ENCODE data around the gene FUS. TPM values are rescaled to one million over a fixed set of nuclear protein-coding genes. Genes with fewer than 3 reads are reported as not detected.
A peak's percentile ranks its signal among the peaks of the same experiment; 100 is the strongest.

The FUS gene
- total RNA-seq, 1 experiment from 2014 or later: 770 TPM

DNA sequence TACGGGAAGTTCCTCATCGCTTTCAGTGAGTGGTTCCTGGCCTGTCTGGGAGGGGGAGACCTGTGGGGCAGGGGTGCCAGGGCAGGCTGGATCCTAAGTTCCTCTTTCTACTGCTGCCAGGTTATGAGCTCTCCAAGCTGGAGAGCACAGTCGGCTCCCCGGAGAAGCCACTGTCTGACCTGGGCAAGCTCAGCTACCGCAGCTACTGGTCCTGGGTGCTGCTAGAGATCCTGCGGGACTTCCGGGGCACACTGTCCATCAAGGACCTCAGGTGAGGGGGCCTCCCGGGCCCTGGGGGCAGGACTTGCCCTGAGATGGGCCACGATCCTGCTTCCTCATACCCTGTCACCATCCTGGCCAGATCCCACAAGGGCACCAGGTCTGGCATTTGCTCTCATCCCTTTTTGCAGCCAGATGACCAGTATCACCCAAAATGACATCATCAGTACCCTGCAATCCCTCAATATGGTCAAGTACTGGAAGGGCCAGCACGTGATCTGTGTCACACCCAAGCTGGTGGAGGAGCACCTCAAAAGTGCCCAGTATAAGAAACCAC is 49.5 kb upstream of the FUS start:
- H3K36me3 Mint-ChIP-seq: peaks cover 31% of the 10 kb centered on the region

DNA sequence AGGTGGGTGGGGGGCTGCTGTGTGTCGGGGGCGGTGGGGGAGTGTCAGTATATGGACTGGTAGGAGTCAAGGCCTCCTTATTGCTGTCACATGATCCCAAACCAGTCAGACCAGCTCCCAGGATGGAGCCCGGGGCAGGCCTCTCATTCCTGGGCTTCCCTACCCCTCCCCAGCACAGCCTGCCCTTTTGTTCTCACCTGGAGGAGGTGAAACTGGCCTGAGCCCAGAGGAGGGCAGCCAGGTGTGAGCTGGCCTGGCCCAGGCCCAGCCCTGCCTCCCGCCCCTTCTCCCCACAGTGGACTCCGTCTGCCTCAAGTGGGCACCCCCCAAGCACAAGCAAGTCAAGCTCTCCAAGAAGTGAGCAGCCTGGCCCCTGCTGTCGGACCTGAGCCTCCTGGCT is 49.0 kb upstream of the FUS start:
- H3K9me3 Mint-ChIP-seq: no peaks in the 10 kb centered on the region
- ChIA-PET CTCF (interaction anchor here (0.5 to 3.3 kb wide), 7 partner anchors 8 to 327 kb away, joined by 3 to 25 read pairs (median 4); partner anchors contain the start of genes HSD3B7 and KAT8), POLR2A (interaction anchor here (0.6 to 2.2 kb wide), 6 partner anchors 9 to 71 kb away, joined by 3 to 20 read pairs (median 6); partner anchors contain the start of genes FUS, KAT8, ZNF646 and ZNF668)
- peaks cover 49% of the 10 kb centered on the region for H3K4me1 Mint-ChIP-seq
- peaks cover 31% of the 10 kb centered on the region for H3K36me3 Mint-ChIP-seq
- DNase-seq (ENCODE audit: low spot score): peak; percentile 74
- H3K4me3 Mint-ChIP-seq: peak overlapping the region; percentile 24; the same call in 1 of the 2 replicates
- peak; percentile 62 for ATAC-seq
- TF ChIP-seq MLX (CRISPR knock-in tag; IDR thresholded peaks at IDR 0.05) (no peak), USF2 (CRISPR knock-in tag; IDR thresholded peaks at IDR 0.05) (peak; percentile 84), ZNF281 (CRISPR knock-in tag; IDR thresholded peaks at IDR 0.05) (0 out of 2 replicates have a peak, but pooled peaks have one; percentile 51), TP53 (CRISPR knock-in tag; IDR thresholded peaks at IDR 0.05) (no peak), JAZF1 (CRISPR knock-in tag; IDR thresholded peaks at IDR 0.05) (no peak), NFE2L1 (CRISPR knock-in tag; IDR thresholded peaks at IDR 0.05) (no peak), ZNF671 (CRISPR knock-in tag; IDR thresholded peaks at IDR 0.05) (no peak), E2F1 (CRISPR knock-in tag; IDR thresholded peaks at IDR 0.05) (no peak), ESRRA (CRISPR knock-in tag; IDR thresholded peaks at IDR 0.05; ENCODE audit: borderline replicate concordance) (no peak), USF1 (CRISPR knock-in tag; IDR thresholded peaks at IDR 0.05) (peak; percentile 77), NR2C2 (CRISPR knock-in tag; IDR thresholded peaks at IDR 0.05) (no peak), SP1 (CRISPR knock-in tag; conservative IDR thresholded peaks at IDR 0.05) (0 out of 2 replicates have a peak, but pooled peaks have one; percentile 16), CREB1 (CRISPR knock-in tag; IDR thresholded peaks at IDR 0.05) (no peak)
- no peaks in the 10 kb centered on the region for H3K27me3 Mint-ChIP-seq (ENCODE audit: low read depth)
- peak overlapping the region; percentile 97 for H3K27ac Mint-ChIP-seq

More for the DNA sequence above, 49.5 kb upstream of the FUS start:
- CTCF ChIA-PET: interaction anchor here (0.5 to 3.3 kb wide), 7 partner anchors 9 to 328 kb away, joined by 3 to 25 read pairs (median 4); partner anchors contain the start of genes HSD3B7 and KAT8
- no peaks in the 10 kb centered on the region for H3K9me3 Mint-ChIP-seq
- peak overlapping the region; percentile 97 for H3K27ac Mint-ChIP-seq
- TF ChIP-seq SP1 (CRISPR knock-in tag; conservative IDR thresholded peaks at IDR 0.05): no peak
- no peak for ATAC-seq
- peaks cover 45% of the 10 kb centered on the region for H3K4me1 Mint-ChIP-seq
- POLR2A ChIA-PET: interaction anchor here (0.9 to 2.2 kb wide), 7 partner anchors 8 to 56 kb away, joined by 3 to 20 read pairs (median 6); partner anchors contain the start of genes FUS, KAT8, ZNF646 and ZNF668
- no peak overlapping the region for H3K4me3 Mint-ChIP-seq
- DNase-seq (ENCODE audit: low spot score): no peak
- H3K27me3 Mint-ChIP-seq (ENCODE audit: low read depth): no peaks in the 10 kb centered on the region

DNA sequence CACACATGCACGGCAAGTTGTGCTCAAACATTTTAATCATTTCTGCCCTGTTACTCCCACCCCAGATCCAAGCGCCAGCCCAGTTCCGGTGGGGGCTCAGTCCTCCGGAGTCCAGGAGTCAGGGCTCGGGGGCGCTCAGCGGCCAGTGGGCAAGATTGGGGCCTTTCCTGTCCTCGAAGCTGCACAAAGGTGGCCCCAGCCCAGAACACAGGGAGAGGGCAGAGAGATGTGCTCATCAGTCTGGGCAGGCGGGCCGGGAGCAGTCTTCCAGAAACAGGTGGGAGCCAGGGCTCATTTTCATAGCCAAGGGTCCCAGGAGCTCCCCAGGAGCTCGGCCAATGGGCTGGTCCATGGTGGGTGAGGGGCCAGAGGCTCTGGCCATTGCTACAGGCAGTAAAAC is 48.5 kb upstream of the FUS start:
- Mint-ChIP-seq H3K4me3 (peak overlapping the region; percentile 24; the same call in 1 of the 2 replicates), H3K27ac (peak overlapping the region; percentile 97), H3K27me3 (ENCODE audit: low read depth) (no peaks in the 10 kb centered on the region), H3K9me3 (no peaks in the 10 kb centered on the region), H3K36me3 (peaks cover 31% of the 10 kb centered on the region), H3K4me1 (peaks cover 53% of the 10 kb centered on the region)
- DNase-seq (ENCODE audit: low spot score) (no peak), ATAC-seq (no peak)
- ChIA-PET CTCF (interaction anchor here (0.9 to 3.3 kb wide), 4 partner anchors 11 to 327 kb away, joined by 3 to 25 read pairs (median 6); partner anchors contain the start of gene HSD3B7), POLR2A (interaction anchor here (0.6 to 2.2 kb wide), 6 partner anchors 9 to 71 kb away, joined by 3 to 20 read pairs (median 6); partner anchors contain the start of genes FUS, KAT8, ZNF646 and ZNF668)
- TF ChIP-seq SMAD3 (CRISPR knock-in tag; IDR thresholded peaks at IDR 0.05; ENCODE audit: borderline replicate concordance) (no peak), MYBL2 (CRISPR knock-in tag; IDR thresholded peaks at IDR 0.05) (no peak), ZSCAN18 (CRISPR knock-in tag; IDR thresholded peaks at IDR 0.05) (no peak), SMAD4 (CRISPR knock-in tag; IDR thresholded peaks at IDR 0.05) (no peak), ZNF263 (CRISPR knock-in tag; IDR thresholded peaks at IDR 0.05; ENCODE audit: low read depth) (no peak), CREB1 (CRISPR knock-in tag; IDR thresholded peaks at IDR 0.05) (no peak)
- TF ChIP-seq, protein P1, sequence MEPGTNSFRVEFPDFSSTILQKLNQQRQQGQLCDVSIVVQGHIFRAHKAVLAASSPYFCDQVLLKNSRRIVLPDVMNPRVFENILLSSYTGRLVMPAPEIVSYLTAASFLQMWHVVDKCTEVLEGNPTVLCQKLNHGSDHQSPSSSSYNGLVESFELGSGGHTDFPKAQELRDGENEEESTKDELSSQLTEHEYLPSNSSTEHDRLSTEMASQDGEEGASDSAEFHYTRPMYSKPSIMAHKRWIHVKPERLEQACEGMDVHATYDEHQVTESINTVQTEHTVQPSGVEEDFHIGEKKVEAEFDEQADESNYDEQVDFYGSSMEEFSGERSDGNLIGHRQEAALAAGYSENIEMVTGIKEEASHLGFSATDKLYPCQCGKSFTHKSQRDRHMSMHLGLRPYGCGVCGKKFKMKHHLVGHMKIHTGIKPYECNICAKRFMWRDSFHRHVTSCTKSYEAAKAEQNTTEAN (CRISPR knock-in tag; IDR thresholded peaks at IDR 0.05): no peak
